Cerebellar cortex (tissue), 1 donor: ENCODE results near the gene MAPK12.

Experiments
- DNase-seq: peaks from one replicate; pipeline ENCODE4 v3.0.0-alpha.2; 2015; ENCODE audit warnings: low spot score

The MAPK12 gene

DNA sequence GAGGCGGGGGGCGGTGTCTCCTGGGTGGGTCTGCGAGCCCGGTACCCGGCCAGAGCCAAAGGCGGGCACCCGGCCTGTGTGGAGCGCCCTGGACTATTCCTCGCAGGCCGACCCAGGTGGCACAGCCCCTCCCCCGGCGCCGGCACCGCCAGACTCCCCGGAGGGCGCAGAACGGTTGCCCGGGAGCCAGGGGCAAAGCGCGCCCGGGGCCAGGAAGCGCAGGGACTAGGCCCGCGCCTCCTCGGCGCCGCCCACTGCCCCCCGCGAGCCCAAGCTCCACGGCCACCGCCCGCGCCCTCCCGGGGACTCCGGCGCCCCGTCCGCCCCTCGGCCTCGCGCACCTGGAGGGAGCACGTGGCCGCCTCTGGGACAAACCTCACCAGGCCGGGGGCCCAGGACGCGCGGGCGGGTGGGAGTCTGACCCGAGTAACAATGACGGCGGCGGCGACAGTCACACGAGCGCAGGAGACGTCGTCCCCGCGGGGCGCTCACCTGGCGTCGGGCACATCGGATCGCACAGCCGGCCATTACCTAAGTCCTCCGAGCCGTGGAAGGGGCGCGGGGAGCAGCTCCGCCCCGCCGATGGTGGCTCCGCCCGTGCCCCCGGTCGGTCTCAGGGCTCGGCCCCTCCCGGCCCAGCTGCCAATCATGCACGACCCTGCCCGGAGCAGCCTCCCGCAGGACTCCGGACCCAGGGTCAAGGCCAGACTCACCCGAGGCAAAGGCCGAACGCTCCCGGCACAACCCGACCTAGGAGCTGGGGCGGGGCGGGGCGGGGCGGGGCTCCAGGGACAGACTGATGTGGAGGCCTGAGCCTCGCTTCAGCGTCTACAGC lies 38.5 kb upstream of the MAPK12 start:
- DNase-seq, result no peak

DNA sequence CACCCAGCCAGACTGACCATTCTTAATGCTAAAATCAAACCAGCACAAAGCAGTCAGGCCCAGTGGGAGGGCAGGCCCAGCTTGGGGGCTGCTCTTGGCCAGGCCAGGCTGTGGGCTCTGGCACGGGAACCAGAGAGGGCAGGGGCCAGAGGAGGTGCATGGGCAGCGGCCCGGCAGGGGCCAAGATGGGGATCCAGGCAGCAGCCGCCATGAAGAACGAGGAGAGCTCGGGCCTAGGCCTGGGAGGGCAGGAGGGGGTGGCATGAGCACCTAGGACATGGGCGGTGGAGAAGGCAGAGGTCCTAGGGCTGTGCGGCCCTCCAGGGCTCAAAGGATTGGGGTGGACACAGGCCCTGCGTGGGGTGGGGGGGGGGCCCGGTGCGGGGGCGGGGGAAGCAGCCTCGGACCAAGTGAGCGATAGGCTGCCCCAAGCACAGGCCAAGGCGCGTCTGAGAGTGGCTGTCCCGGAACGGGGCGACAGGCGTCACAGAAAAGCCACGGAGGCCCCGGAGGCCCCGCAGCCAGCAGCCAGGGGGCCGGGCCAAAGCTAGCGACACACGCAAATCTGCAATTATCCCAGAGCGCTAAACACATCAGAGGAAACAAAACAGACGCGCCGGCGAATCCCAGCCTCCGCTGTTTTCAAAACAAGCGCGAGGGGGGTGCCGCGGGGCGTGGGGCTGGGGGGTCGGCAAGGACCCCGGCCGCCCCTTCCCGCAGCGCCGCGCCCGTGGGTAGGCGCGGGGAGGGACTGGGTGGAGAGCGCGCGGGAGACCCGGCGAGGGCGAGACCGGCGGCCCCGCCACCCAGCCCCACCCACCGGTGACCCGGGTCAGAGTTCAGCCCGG lies 37.7 kb upstream of the MAPK12 start:
- DNase-seq, result no peak

DNA sequence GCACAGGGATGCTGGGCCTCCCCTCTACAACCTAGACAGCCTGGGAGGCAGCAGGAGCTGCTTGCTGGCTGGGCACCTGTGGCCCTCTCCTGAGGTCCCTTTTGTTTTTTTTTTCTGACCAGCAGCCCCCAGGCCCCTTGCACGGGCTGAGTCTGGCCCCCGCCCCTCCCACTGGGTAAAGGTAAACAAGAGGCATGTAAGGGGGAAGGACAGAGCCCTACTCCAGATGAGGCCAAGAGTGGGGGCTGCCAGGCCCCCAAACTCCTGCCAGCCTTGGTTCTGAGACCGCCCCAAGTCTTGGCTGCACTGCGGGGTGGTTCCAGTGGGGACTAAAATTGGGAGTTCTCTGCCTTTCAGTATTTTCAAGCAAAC lies 36.8 kb upstream of the MAPK12 start:
- no peak for DNase-seq

DNA sequence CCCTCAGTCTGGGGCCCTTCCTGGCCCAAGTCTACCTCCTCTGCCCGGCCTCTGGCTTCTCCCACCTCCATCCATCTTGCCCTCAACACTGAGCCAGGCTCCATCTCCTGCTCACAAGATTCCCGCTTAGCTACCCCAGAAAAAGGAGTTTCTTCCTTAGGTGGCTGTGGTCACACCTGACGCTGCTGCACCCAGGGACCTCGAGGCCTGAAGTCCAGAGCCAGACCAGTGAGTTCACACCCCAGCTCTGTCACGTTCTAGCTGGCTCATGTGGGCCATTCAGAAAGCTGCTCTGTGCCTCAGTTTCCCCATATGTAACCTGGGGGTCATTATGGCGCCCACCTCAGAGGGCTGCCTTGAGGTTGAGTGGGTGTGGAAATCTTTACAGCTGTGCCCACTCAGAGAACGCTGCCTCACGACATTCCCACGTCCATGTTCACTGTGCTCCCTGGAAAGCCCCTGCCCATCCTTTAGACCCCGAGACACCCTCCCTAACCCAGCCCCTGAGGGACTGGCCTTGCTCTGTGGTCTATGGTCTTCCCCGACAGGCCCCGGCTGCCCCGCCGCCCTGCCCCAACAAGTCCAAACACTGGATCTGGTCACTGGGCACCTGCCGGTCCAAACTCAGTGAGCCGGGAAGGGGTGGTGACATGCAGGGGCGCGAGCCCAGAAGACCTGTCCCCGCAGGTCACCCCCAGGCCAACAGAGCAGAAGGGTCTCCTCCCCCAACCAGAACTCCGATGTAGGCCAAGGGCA lies 36.2 kb upstream of the MAPK12 start:
- no peak for DNase-seq

DNA sequence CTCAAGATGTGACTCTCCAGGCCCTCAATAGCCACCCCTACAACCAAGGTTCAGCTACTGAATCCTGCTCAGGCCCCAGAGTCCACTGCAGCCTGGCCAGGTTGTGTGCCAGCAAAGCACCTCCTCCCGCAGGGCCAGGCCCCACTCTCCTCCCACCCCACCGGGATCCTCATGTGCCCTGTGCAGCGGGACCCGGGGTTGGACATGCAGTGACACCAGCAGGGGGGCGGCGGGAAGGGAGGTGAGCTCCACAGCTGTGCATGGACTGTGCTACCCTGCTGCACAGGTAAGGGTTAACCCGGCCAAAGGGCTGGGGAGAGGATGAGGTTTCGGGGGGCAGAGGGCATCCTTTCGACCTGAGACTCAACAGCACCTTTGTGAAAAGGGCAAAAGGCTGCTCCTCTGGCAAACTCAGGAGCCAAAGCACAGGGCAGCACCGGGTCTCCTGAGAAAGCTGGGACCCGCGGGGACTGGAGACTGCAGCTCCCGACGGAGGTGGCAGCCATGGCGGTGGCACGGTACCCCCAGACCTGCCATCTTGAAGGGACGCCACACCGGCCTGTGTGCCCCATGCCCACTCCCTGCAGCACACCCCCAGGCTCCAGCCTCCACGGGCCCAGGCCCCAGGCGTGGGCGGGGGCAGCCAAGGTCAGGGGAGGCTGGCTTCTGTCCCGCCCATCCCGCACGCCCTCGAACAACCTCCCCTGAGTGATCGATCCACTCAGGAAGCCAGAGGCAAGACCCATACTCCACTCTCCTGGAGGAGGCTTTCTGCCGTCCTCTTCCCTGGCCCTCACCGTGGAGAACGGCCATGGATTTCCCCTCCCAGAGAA lies 35.4 kb upstream of the MAPK12 start:
- DNase-seq, result no peak

DNA sequence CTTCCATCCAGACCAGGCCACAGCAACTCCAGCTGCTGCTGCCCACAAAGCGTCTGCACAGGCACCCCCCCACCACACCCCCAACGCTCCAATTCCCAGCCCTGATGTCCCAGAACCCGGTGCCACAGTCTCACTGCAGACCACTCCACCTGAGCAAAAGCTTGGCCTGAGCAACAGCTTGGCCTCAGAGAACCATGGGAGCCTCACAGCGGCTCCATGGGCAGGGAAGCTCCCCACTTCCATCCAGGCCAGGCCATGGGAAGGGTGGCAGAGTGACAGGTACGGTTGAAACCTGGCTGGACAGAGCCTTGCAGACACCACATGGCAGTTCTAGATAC lies 32.8 kb upstream of the MAPK12 start:
- DNase-seq, result no peak

DNA sequence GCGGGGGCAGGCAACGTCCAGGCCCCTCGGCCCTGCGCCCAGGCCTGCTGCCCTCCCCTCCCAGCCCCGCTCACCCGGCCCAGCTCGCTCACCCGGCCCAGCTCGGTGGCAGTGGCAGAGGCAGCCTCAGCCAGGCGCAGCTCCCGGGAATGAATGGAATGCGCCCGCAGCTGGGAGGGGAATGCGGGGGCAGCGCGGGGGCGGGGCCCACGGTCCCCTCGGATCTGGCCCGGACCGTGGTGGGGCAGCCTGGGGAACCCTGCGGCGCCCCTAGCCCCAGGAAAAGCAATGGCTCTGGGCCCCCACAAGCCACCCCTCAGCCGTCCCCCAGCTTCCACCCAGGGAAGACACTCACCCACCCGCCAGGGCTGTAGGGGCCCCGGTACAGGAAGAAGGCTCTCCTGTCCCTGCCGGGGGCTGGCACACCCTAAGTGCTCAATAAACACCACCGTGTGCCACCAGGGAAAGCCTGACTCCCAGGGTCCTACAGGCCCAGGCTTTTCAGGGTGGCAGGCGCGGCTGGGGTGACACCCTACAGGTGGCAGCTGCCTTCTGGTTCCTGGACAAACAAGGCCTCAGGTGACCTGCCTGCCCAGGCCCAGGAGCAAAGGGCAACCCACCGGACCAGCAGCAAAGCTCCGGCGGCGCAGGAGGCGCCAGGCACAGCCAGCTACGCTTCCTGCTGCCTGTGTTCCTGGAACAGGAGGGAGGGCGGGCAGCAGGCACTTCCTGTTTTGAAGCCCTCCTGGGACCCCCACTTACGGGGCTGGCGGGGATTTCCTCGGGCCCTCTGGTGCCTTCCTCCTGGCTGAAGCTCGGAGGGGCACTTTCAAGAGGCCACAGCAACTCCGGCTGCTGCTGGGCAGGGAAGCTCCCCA lies 32.2 kb upstream of the MAPK12 start:
- DNase-seq, result no peak

DNA sequence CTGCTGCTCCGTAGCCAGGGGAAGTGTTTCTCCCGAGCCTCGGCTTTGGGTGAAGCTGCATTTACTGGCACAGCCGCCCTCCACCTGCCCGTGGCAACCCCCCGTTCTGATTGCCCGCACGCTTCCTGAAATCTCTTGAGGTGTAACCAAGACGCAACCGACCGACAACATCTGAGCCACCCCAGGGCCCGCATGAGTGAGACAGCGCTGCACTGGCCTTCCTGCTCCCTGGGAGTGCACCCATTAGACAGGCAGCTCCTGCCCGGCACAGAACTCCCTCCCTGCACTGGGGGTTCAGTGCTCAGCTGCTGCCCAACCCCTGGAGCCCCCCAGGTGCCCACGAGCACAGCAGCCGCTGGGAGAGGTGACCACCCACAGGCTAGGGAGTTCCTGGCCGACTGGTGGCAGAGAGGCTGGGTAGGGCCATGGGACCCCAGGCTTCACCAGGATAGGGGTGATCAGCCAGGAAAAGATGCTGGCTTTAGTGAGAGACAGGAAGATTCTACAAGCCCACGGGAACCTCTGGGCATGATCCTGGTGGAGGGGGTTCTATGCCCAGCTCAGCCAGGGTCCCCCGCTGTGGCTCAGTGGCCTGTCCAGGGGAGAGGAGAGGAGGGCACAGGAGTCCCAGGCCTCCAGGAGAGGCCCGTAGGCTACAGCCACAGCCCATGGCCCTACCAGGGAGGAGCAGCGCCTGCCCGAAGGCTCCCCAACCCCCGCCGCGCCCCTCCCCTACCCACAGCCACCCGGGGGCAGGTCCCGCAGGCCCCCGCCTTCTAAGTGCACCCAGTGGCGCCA lies 31.4 kb upstream of the MAPK12 start:
- no peak for DNase-seq

DNA sequence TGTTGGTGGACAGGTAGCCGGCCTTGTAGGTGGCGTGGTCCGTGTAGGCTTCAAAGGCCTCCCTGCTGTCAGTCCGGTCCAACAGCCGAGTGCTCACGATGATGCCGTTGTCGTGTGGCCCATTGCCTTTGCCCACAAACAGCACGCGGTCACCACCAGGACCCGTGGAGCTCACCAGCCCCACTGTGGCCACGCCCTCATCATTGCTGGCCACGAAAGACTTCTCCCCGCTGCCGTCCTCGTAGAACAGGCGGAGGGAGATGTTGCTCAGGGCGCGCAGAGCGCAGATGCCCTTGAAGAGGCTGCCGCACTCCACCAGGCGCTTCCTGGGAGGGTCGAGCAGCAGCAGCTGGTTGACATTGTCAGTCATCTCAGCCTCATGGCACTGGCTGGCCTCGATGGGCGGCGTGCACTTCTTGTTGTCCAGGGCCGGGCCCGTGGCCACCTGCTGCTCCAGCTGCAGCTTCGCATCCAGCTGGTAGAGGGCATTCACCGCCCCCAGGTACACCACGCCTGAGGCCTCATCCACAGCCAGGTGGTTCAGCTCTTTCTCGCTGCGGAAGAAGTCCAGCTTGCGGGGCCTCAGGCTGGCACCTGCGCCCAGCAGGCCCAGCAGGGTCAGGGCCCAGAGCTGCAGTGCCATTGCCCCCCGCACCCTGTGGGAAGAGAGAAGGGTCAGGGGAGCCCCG lies 28.6 kb upstream of the MAPK12 start:
- no peak for DNase-seq

DNA sequence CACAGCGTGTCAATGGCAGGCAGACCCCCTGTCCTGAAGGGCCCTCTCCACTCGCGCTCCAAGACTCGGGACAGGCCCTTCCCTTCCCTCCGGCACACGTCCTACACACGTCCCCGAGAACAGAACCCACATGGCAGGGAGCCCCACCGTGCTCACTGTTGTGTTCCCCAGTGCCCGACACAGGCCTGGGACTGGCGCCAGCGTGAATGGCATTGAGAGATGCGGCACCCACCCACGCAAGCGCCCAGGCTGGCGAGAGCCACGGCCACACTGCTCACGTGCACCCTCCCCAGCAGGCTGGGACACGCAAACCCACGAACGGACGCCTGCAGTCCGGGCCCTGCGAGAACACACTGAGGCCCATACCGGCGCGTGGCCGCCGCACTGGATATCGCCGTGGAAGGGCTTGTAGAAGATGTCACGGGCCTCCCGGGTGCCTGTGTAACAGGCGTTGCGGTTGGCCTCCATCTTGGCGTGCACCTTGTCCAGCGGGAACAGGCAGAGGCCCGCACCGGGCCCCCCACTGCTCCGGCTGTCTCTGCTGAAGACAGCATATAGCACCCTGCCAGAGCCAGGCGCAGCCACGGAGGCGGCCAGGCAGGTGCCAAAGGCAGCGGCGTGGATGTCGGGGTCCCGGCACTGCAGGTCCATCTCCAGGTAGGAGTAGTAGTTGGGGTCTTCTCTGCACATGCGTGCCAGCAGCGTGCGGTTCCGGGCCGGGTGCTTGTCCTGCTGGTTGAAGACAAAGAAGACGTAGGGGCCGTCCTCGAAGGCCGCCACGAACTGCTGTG lies 27.9 kb upstream of the MAPK12 start:
- DNase-seq, result no peak

DNA sequence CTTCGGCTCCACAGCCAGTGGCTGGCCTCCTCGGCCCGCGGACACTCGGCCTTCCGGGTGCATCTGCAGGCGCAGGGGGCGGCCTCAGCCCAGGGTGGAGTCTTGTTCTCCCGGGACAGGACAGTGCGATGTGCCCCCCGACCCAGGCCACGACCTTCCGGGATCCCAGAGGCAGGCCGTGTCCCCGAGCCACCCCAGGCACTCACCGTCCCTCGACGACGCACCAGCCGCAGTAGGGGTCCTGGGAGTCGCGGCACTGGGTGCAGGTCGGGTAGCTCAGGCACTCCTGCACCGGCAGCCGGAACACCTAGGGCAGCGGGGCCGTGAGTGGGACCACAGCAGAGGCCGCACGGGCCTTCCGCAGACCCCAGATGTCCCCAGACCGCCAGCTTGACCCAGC lies 26.2 kb upstream of the MAPK12 start:
- DNase-seq, result no peak

DNA sequence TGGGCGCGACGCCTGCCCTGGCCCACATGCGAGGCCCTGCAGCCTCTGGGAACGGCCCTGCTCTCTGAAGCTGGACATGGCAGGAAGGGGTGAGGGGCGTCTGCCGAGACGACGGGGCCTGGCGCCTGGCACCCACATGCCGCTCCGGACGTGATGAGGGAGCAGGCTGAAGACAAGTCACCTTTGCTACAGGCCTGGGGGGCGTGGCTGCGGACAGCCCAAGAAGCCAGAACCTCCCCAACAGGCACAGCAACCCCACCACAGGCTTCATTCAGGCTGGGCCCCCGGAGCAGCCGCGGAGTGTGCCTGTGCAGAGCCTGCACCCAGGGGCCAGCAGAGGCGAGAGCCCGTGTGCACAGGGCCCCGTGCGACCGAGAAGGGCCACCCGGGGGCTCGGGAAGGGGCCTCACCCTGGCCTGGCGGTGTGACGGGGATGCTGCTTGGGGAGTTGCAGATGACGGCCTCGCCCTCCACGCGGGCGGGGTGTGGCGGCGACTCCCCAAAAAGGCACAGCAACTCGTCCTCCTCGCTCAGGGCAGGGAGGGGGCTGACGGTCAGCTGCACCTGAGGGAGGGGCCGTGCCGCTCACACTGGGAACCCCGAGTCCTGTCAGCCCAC lies 25.3 kb upstream of the MAPK12 start:
- no peak for DNase-seq

DNA sequence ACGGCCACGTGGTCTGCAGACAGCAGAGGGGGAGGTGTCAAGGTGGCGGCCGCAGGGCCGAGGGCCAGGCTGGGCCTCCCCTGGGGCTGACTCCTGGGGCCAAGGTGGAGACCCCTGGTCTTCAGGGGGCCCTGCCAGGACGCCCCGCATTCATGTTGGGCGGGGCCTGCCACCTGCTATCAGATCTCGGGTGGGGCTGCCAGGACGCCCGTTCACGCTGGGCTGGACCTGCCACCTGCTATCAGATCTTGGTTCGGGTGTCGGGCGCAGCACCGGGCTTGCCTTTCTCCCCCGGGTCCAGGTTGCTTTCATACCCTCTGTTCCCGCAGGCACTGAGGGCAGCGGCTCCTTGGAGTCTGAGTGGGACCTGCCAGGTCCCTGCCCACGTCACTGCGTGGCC lies 24.8 kb upstream of the MAPK12 start:
- no peak for DNase-seq

DNA sequence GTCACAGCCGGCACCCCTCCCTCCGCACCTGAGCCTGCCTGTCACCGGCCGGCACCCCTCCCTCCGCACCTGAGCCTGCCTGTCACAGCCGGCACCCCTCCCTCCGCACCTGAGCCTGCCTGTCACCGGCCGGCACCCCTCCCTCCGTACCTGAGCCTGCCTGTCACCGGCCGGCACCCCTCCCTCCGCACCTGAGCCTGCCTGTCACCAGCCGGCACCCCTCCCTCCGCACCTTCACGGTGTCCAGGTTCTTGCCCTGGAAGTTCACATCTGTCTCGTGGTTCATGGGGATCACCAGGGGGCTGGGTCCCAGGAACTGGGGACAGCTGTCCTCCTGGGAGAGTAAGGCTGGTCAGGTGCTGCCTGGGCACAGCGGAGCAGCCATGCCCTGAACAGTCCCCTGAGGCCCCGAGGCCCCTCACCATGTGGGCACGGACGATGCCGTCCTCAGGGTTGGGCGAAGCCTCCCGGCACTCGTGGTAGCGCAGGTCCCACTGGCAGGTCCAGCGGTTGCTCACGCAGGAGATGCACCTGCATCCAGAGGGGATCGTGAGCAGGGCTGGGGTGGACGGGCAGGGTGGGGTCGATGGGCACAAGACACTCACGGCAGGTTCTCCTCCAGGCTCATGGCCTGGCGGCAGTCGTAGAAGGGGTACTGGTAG lies 24.2 kb upstream of the MAPK12 start:
- no peak for DNase-seq

DNA sequence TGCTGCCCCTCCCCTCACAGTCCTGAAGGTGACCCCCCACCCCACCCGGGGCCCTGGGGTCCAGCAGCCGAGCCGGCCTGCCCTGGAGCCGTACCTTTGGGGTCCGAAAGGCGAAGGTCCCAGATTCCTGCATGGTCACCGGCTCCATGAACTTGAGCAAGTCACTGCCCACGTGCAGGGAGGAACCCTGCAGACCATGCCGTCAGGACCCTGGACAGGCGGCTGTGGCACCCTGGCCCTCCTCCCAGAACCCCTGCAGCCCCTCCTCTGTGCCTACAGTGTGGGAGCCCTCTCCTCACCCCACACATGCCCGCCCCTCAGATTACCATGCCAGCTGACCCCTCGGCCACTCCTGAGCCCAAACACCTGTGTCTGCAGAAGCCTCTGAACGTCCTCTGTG lies 23.0 kb upstream of the MAPK12 start:
- no peak for DNase-seq

DNA sequence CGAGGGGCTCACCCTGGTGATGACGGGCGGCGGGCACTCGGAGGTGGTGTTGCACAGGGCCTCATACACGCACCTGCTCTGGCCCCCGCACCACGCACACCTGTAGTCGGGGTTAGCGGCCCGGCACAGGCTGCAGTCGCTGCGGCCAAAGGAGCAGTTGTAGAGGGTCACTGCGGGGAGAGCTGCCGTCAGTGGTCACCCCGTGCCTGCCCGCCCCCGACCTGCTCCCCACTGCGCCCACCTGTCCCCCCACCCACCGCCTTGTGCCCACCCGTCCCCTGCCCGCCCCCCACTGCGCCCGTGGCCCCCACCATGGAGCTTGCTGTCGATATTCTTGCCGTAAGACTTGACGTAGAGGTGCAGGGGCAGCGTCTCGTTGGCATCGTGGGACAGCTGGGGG lies 22.3 kb upstream of the MAPK12 start:
- no peak for DNase-seq

DNA sequence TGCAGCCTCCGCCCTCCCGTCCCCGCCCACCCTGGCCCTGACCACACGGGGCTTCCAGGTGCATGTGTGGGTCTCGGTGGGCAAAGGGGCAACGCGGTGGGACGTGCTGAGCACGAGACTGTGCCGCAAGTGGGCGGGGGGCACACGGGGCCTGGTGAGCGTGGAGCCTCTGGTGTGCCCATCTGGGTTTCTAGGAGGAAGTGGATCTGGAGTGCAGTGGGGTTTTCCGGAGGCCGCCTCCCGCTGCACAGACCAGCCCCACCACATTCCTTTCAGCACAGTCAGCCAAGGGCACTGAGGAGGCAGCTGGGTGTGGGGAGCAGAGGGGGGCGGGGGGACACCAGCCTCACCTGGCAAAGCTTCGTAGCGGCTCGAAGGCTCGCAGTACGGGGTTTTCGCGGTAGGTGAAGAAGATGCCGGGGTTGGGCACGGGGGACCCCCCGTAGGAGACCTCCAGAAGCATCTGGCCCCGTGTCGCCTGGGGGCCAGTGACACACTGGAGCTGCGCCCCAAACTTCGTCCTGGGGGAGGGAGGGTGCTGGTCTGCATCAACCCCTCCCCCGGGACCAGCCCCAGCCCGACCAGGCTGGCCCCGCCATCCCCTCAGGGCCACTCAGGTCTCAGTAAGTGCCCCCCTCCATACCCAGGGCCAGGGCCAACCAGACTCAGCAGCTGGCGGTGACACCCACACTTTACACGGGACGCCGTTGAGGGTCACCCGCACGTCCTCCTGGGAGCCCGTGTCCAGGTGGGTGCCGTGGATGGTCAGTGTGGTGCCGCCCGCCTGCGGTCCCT lies 21.1 kb upstream of the MAPK12 start:
- DNase-seq, result no peak
